Left hindlimb (tissue), 1 donor: ENCODE measurements around the gene ATOX1.

Experiments
- DNase-seq: peaks from one replicate; pipeline ENCODE4 v3.0.0-alpha.2; 2018

The ATOX1 gene

GRCh38 chr5:151694035-151694485, 64.4 kb downstream of the ATOX1 start:
- DNase-seq, result no peak
